Fibroblast of skin of left biceps (primary cell): ENCODE measurements around the gene NXT1.

ENCODE experiments used
- DNase-seq, 2 experiments: peaks; one replicate each; pipeline ENCODE4 v3.0.0-alpha.2; 2013; ENCODE audit warnings: low read depth in 2 of 2

NXT1 gene

GRCh38 chr20:23390091-23390774, 39.6 kb downstream of the NXT1 start:
- no peak for DNase-seq

- DNase-seq: no peak
These were observed 41.2 kb downstream of the NXT1 start for GRCh38 chr20:23391707-23392310.

DNA sequence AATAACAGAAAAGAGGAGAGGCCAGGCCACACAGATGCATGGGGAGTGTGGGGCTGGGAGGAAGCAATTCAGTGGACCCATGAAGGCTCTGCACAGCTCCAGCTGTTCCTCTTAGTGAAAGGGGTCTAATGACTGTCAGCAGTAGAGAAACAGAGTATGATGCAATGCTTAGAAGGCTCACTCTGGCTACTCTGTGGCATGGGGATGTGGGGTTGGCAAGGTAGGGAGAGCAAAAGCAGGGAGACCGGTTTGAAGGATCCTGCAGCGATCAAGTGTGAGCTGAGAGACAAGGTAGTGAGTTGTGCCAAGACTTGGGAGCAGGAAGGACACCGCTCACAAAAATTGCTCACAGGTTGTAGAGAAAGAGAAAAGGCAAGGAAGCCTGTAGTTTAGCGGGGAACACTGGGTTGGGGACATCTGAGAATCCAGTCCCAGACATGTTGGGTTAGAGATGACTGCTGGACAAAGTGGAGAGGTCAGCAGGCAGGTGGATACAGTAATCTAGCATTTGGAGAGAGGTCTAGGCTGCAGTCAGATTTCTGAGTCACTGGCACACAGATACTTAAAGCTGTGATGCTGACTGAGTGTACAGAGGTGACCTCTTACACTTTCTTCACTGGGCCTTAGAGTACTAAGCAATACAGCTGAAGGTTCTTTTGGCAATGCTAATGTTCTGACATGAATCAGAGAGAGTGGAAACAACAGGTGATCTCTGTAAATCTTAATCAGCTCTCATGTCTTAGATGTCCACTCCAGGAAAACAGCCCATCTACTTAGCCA, 43.6 kb downstream of the NXT1 start:
- no peak for DNase-seq

GRCh38 chr20:23396950-23397627, 46.5 kb downstream of the NXT1 start:
- DNase-seq: no peak

- no peak for DNase-seq
These were observed 47.4 kb downstream of the NXT1 start for GRCh38 chr20:23397961-23398360.

GRCh38 chr20:23399568-23400241, 49.1 kb downstream of the NXT1 start:
- DNase-seq: no peak

DNA sequence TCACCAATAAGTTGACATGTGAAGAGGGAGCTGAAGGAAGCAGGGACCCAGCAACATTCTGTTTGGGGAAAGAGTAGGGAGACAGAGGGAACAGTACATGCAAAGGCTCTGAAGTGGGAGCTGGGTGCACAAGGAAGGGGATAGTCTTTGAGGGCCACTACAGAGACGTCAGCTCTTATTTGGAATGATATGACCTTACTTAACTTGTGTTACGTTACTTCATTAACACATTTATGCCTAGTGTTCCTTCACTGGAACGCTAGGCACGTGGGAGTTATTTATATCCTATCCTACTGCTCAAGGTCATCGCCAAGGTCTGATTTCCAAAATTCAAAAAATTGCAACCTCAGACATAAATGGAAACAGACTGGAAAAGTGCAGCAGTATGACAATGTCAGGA, 50.5 kb downstream of the NXT1 start:
- DNase-seq: no peak

DNA sequence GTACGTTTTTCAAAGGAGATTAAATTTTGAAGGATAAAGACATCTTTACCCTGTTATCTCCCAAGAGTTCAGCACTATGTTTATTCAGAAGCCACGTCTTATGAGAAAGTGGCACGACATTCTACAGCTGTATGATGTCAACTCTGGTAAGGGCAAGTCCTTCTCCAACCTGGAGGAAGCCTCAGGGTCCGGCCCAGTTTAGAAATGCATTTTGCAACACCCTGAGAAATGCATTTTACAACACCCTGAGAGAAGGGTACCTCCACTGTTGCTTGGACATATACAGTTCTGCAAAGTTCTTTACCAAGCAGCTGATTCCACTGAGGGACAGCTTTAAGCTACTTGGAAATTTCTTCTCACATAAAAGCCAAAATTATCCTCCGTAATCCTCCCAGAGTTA, 53.2 kb downstream of the NXT1 start:
- no peak for DNase-seq

DNA sequence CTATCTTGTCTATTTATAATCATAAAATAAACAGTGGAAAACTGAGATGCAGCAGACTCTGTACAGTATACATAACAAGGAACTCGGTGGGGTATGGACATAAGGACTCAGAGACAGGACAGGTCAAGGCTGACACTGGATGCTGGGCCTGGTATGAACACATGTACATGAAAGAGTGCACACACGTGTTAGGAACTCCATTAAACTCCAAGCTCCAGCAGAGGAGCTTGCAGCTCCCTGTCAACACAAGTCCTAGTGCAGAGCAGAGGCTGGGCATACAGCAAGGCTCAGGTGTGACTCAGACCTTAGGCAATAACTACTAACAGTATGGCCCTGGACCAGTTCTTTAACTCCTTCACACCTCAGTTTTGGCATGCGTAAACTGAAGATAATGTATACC, 53.6 kb downstream of the NXT1 start:
- no peak for DNase-seq
